Smooth muscle cell (in vitro differentiated cells): ENCODE results near the gene OR10A4. TPM values are rescaled to one million over a fixed set of nuclear protein-coding genes. Genes with fewer than 3 reads are reported as not detected.
"Not testable (repeated sequence)": the region's sequence is repeated elsewhere in the genome, so short reads cannot be mapped to it uniquely, and the experiment has no call there.

Experiments
- DNase-seq: peaks from one replicate; lab custom pipeline; 2025; ENCODE audit not compliant: unreplicated experiment; lab: John Stamatoyannopoulos, UW
- H2AFZ ChIP-seq: fragments of 200-600 bp; sonication (generic); 2 replicates; pipeline ENCODE4 v1.6.0; 2016; ENCODE audit warnings: antibody characterized with exemption, low read depth, mild to moderate bottlenecking
- H3F3A ChIP-seq: fragments of 200-600 bp; sonication (generic); 2 replicates; pipeline ENCODE4 v1.6.0; 2017; ENCODE audit warnings: antibody characterized with exemption, low read depth
- H3K27ac ChIP-seq: fragments of 200-600 bp; sonication (generic); 2 replicates; pipeline ENCODE4 v1.5.1; 2016; ENCODE audit warnings: low read depth, mild to moderate bottlenecking
- H3K27me3 ChIP-seq: fragments of 200-600 bp; sonication (generic); 2 replicates; pipeline ENCODE4 v1.6.1; 2016; ENCODE audit warnings: low read depth, mild to moderate bottlenecking
- H3K36me3 ChIP-seq: fragments of 200-600 bp; sonication (generic); 2 replicates; pipeline ENCODE4 v1.5.1; 2016; ENCODE audit warnings: low read depth
- H3K4me1 ChIP-seq: fragments of 200-600 bp; sonication (generic); 2 replicates; pipeline ENCODE4 v1.5.1; 2016; ENCODE audit warnings: low read depth
- H3K4me2 ChIP-seq: fragments of 200-600 bp; sonication (generic); 2 replicates; pipeline ENCODE4 v1.6.0; 2016; ENCODE audit warnings: mild to moderate bottlenecking
- H3K4me3 ChIP-seq: fragments of 200-600 bp; sonication (generic); 2 replicates; pipeline ENCODE4 v1.5.1; 2016; ENCODE audit warnings: mild to moderate bottlenecking
- H3K79me2 ChIP-seq: fragments of 200-600 bp; sonication (generic); 2 replicates; pipeline ENCODE4 v1.6.0; 2016; ENCODE audit warnings: low read depth, mild to moderate bottlenecking
- H3K9ac ChIP-seq: fragments of 200-600 bp; sonication (generic); 2 replicates; pipeline ENCODE4 v1.6.0; 2016; ENCODE audit warnings: low read depth
- H3K9me3 ChIP-seq: fragments of 200-600 bp; sonication (generic); replicated peaks from 2 replicates; pipeline ENCODE4 v1.5.1; 2016; ENCODE audit warnings: low read depth
- H4K20me1 ChIP-seq: fragments of 200-600 bp; sonication (generic); 2 replicates; pipeline ENCODE4 v1.6.0; 2016; ENCODE audit warnings: low read depth
- WGBS: methylation state at CpG from one replicate; pipeline ENCODE4 v1.1.7; 2016; ENCODE audit warnings: low lambda C conversion rate; 5-methylcytosine and 5-hydroxymethylcytosine counted together
- polyA plus RNA-seq: library from polyadenylated mRNA; unstranded; fragments of >200 nt; fragmentation: Nextera tagmentation; extraction: Ambion mirVana; gene quantifications from 2 replicates; pipeline ENCODE4 v1.2.1, GENCODE V29; 2016
- total RNA-seq: library from RNA; depleted of rRNA; stranded (reverse); fragments of >200 nt; gene quantifications from 2 replicates; pipeline ENCODE4 v1.2.3, GENCODE V29; 2014
- TF ChIP-seq, protein P1 (sequence below): fragments of 200-600 bp; sonication (generic); IDR thresholded peaks from 2 replicates; pipeline ENCODE4 v1.5.1; 2017; ENCODE audit warnings: borderline replicate concordance, mild to moderate bottlenecking, antibody characterized with exemption; ENCODE audit not compliant: insufficient read depth, poor library complexity, severe bottlenecking

Gene OR10A4
- total and polyA plus RNA-seq, 2 experiments from 2014 or later: not detected

DNA sequence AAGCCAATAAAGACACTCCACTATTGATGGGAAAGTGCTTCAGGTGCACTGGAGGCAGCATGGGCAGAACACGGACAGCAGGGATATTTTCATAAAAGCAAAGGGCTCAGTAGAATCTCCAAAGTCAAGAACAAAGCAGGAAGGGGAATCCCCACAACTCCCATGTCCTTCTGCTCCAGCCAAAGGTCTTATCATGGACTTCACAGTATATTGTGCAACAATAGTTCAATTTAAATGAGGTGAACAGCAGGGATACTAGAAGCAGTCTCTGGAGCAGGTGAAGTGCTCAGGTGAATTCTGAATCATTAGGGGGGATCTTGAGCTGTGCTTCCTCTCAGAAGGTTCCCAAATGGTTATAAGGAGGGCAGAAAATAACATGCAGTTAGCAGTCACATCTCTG, 22.5 kb downstream of the OR10A4 start:
- Histone ChIP-seq H3K27me3 (no peaks in the 10 kb centered on the region), H3K9me3 (no peaks in the 10 kb centered on the region), H2AFZ (no peak overlapping the region), H3K4me2 (no peak overlapping the region), H3K79me2 (no peaks in the 10 kb centered on the region), H3K4me1 (no peaks in the 10 kb centered on the region), H3K36me3 (no peaks in the 10 kb centered on the region), H3K27ac (no peak overlapping the region), H3F3A (no peaks in the 10 kb centered on the region), H3K4me3 (no peak overlapping the region), H3K9ac (no peak overlapping the region), H4K20me1 (no peaks in the 10 kb centered on the region)
- WGBS: 86% methylated on average over 1 of the region's 1 CpG
- DNase-seq: no peak
- TF ChIP-seq, protein P1, sequence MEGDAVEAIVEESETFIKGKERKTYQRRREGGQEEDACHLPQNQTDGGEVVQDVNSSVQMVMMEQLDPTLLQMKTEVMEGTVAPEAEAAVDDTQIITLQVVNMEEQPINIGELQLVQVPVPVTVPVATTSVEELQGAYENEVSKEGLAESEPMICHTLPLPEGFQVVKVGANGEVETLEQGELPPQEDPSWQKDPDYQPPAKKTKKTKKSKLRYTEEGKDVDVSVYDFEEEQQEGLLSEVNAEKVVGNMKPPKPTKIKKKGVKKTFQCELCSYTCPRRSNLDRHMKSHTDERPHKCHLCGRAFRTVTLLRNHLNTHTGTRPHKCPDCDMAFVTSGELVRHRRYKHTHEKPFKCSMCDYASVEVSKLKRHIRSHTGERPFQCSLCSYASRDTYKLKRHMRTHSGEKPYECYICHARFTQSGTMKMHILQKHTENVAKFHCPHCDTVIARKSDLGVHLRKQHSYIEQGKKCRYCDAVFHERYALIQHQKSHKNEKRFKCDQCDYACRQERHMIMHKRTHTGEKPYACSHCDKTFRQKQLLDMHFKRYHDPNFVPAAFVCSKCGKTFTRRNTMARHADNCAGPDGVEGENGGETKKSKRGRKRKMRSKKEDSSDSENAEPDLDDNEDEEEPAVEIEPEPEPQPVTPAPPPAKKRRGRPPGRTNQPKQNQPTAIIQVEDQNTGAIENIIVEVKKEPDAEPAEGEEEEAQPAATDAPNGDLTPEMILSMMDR: no peak

DNA sequence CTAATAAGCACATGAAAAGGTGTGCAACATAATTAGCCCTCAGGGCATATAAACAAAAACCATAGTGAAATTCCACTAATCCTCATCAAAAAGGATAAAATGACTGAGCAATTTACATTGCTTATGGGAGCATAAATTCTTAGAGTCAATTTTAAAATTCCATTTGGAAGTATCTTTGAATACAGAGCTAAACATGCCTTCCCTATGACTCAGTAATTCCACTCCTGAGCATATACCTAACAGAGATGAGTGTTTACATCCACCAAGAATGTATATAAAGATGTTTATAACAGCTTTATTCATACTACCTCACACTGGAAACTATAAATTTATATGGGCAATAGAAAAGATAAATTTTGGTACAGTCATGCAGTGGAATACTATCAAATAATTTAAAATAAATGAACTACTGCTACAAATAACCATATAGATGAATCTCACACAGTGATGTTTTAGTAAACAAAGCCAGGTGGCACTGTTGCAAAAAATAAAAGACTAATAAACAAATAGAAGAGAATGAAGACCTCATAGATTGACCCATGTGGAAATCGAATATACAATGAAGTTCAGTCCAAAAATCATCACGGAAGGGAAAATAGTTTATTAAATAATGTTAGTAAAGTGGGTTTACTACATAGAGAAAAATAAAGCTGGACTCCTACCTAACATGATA, 24.0 kb downstream of the OR10A4 start:
- H3K9ac ChIP-seq: no peak overlapping the region
- H3K27ac ChIP-seq: no peak overlapping the region
- no peaks in the 10 kb centered on the region for H3K27me3 ChIP-seq
- TF ChIP-seq, protein P1: no peak
- no peaks in the 10 kb centered on the region for H3K79me2 ChIP-seq
- H3K4me1 ChIP-seq: no peaks in the 10 kb centered on the region
- H4K20me1 ChIP-seq: no peaks in the 10 kb centered on the region
- H3K4me3 ChIP-seq: no peak overlapping the region
- H3K36me3 ChIP-seq: no peaks in the 10 kb centered on the region
- no peaks in the 10 kb centered on the region for H3K9me3 ChIP-seq
- DNase-seq: no peak
- H3F3A ChIP-seq: no peaks in the 10 kb centered on the region
- H3K4me2 ChIP-seq: no peak overlapping the region
- H2AFZ ChIP-seq: no peak overlapping the region
- 85% methylated on average over 2 of the region's 2 CpGs for WGBS

DNA sequence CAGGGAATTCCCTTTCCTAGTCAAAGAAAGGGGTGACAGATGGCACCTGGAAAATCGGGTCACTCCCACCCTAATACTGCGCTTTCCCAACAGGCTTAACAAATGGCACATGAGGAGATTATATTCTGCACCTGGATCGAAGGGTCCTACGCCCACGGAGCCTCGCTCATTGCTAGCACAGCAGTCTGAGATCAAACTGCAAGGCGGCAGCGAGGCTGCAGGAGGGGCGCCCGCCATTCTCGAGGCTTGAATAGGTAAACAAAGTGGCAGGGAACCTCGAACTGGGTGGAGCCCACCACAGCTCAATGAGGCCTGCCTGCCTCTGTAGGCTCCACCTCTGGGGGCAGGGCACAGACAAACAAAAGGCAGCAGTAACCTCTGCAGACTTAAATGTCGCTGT, 28.4 kb downstream of the OR10A4 start:
- not testable (repeated sequence) for H3K79me2 ChIP-seq, H3K27me3 ChIP-seq, H3K9ac ChIP-seq, DNase-seq, H2AFZ ChIP-seq, H3K4me1 ChIP-seq, H3K4me3 ChIP-seq, H4K20me1 ChIP-seq, H3K36me3 ChIP-seq, H3F3A ChIP-seq, H3K9me3 ChIP-seq, H3K4me2 ChIP-seq, H3K27ac ChIP-seq
- 83% methylated on average over 13 of the region's 13 CpGs for WGBS

DNA sequence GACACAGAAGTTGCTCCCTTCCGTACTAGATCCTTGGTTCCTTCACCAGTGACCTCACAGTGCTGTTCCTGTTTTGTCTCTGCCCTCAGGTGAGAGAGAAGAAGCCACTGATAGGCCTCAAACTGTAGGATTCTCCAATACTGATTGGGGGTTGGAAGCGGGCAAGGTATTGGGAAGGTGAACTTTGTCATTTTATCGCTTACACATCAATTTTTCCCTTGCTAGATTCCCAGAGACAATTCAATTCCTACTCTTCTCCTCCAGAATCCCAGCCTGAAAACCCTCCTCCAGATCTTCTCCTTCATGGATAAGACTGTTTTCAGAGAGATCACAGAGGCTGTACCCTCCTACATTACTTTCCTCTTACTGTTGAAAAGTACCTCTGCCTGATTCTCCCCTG, 35.0 kb downstream of the OR10A4 start:
- Histone ChIP-seq H3K9me3 (no peaks in the 10 kb centered on the region), H3K79me2 (no peaks in the 10 kb centered on the region), H3K36me3 (no peaks in the 10 kb centered on the region), H3K27ac (no peak overlapping the region), H3K27me3 (no peaks in the 10 kb centered on the region), H3K4me3 (no peak overlapping the region), H4K20me1 (no peaks in the 10 kb centered on the region), H3F3A (no peaks in the 10 kb centered on the region), H3K9ac (no peak overlapping the region), H3K4me2 (no peak overlapping the region), H2AFZ (no peak overlapping the region), H3K4me1 (no peaks in the 10 kb centered on the region)
- TF ChIP-seq, protein P1: no peak
- WGBS: 95% methylated on average over 3 of the region's 3 CpGs
- no peak for DNase-seq
